Suprapubic skin (tissue), 4 donors: ENCODE data around the gene ZFAND3. TPM values are rescaled to one million over a fixed set of nuclear protein-coding genes. Genes with fewer than 3 reads are reported as not detected.

Source experiments
- DNase-seq, 2 donors: peaks; one replicate each; pipeline ENCODE4 v3.0.0-alpha.2; 2019; ENCODE audit warnings: low spot score in 2 of 2
- H3K27ac ChIP-seq: fragments of 200-600 bp; sonication (generic); one replicate; pipeline ENCODE4 v1.5.1; 2019
- H3K27me3 ChIP-seq: fragments of 200-600 bp; sonication (generic); one replicate; pipeline ENCODE4 v1.5.1; 2019
- H3K36me3 ChIP-seq: fragments of 200-600 bp; sonication (generic); one replicate; pipeline ENCODE4 v1.5.1; 2019
- H3K4me1 ChIP-seq: fragments of 200-600 bp; sonication (generic); one replicate; pipeline ENCODE4 v1.5.1; 2019
- H3K4me3 ChIP-seq: fragments of 200-600 bp; sonication (generic); one replicate; pipeline ENCODE4 v1.5.1; 2019; ENCODE audit warnings: mild to moderate bottlenecking
- H3K9me3 ChIP-seq: fragments of 200-600 bp; sonication (generic); one replicate; pipeline ENCODE4 v1.5.1; 2019
- CTCF ChIP-seq, 2 donors: fragments of 200-600 bp in 1 of 2; fragments of 450-650 bp in 1 of 2; sonication (generic) in 1 of 2; IDR thresholded peaks; one replicate each; pipeline ENCODE4 v1.5.1; 2016 to 2019; ENCODE audit warnings: antibody characterized with exemption in 2 of 2, mild to moderate bottlenecking in 1 of 2, moderate library complexity in 1 of 2
- EP300 ChIP-seq: sonication (generic); formaldehyde crosslinking; IDR thresholded peaks from one replicate; pipeline ENCODE4 v1.6.1; 2017; ENCODE audit warnings: antibody characterized with exemption
- POLR2A ChIP-seq, 2 donors: fragments of 450-650 bp; IDR thresholded peaks; one replicate each; pipeline ENCODE4 v1.6.1; 2017; ENCODE audit warnings: antibody characterized with exemption in 2 of 2, mild to moderate bottlenecking in 2 of 2, moderate library complexity in 2 of 2
- POLR2AphosphoS5 ChIP-seq, 3 donors: sonication (generic); formaldehyde crosslinking; IDR thresholded peaks; one replicate each; pipeline ENCODE4 v1.6.1; 2017; ENCODE audit warnings: antibody characterized with exemption in 3 of 3
- WGBS: methylation state at CpG from one replicate; pipeline ENCODE4 v1.1.5; 2018; 5-methylcytosine and 5-hydroxymethylcytosine counted together
- total RNA-seq, 4 donors: library from RNA; depleted of rRNA; stranded (reverse); fragments of >200 nt; gene quantifications; one replicate each; pipeline ENCODE4 v1.1.0, GENCODE V29; 2016

Gene ZFAND3
- total RNA-seq, 4 donors from 2014 or later: 31.1 to 41.0 (median 36.3) TPM

- Histone ChIP-seq H3K36me3 (peaks cover 19% of the 10 kb centered on the region), H3K4me1 (peaks cover 17% of the 10 kb centered on the region), H3K27ac (no peak overlapping the region), H3K9me3 (no peaks in the 10 kb centered on the region), H3K4me3 (no peak overlapping the region), H3K27me3 (no peaks in the 10 kb centered on the region)
- 97% methylated on average over 18 of the region's 22 CpGs for WGBS
- DNase-seq: no peak
- TF ChIP-seq EP300: no peak
- TF ChIP-seq CTCF (IDR thresholded peaks at IDR 0.05): no peak
- no peak for TF ChIP-seq POLR2AphosphoS5 (IDR thresholded peaks at IDR 0.05)
Measured at GRCh38 chr6:38151580-38152500, 332.3 kb downstream of the ZFAND3 start.

GRCh38 chr6:38152620-38153019 is 333.1 kb downstream of the ZFAND3 start:
- TF ChIP-seq CTCF (IDR thresholded peaks at IDR 0.05) (no peak), EP300 (no peak), POLR2AphosphoS5 (IDR thresholded peaks at IDR 0.05) (no peak), POLR2A (IDR thresholded peaks at IDR 0.05) (no peak)
- WGBS: 96% methylated on average over 8 of the region's 8 CpGs
- H3K27ac ChIP-seq: no peak overlapping the region
- no peak overlapping the region for H3K4me3 ChIP-seq
- no peaks in the 10 kb centered on the region for H3K9me3 ChIP-seq
- DNase-seq: no peak
- peaks cover 19% of the 10 kb centered on the region for H3K36me3 ChIP-seq
- H3K4me1 ChIP-seq: peaks cover 17% of the 10 kb centered on the region
- H3K27me3 ChIP-seq: no peaks in the 10 kb centered on the region

GRCh38 chr6:38153076-38153797 is 333.7 kb downstream of the ZFAND3 start:
- H3K36me3 ChIP-seq: peaks cover 19% of the 10 kb centered on the region
- WGBS: 89% methylated on average over 16 of the region's 23 CpGs
- peaks cover 17% of the 10 kb centered on the region for H3K4me1 ChIP-seq
- TF ChIP-seq CTCF (IDR thresholded peaks at IDR 0.05) (no peak), POLR2A (IDR thresholded peaks at IDR 0.05) (no peak), POLR2AphosphoS5 (IDR thresholded peaks at IDR 0.05) (no peak), EP300 (no peak)
- no peaks in the 10 kb centered on the region for H3K9me3 ChIP-seq
- DNase-seq: peak in 1 of 2 donors; percentile 71
- H3K27me3 ChIP-seq: no peaks in the 10 kb centered on the region
- no peak overlapping the region for H3K4me3 ChIP-seq
- no peak overlapping the region for H3K27ac ChIP-seq

GRCh38 chr6:38153798-38154345 is 334.3 kb downstream of the ZFAND3 start:
- Histone ChIP-seq H3K27me3 (no peaks in the 10 kb centered on the region), H3K9me3 (no peaks in the 10 kb centered on the region), H3K4me1 (peaks cover 17% of the 10 kb centered on the region), H3K27ac (no peak overlapping the region), H3K36me3 (peaks cover 19% of the 10 kb centered on the region), H3K4me3 (no peak overlapping the region)
- peak in 1 of 2 donors; percentile 47 for DNase-seq
- WGBS: 82% methylated on average over 16 of the region's 16 CpGs
- no peak for TF ChIP-seq POLR2A (IDR thresholded peaks at IDR 0.05)
- TF ChIP-seq POLR2AphosphoS5 (IDR thresholded peaks at IDR 0.05): no peak
- no peak for TF ChIP-seq CTCF (IDR thresholded peaks at IDR 0.05)
- no peak for TF ChIP-seq EP300

GRCh38 chr6:38154731-38155130 is 335.2 kb downstream of the ZFAND3 start:
- Histone ChIP-seq H3K27me3 (no peaks in the 10 kb centered on the region), H3K4me3 (no peak overlapping the region), H3K4me1 (peaks cover 13% of the 10 kb centered on the region), H3K27ac (no peak overlapping the region), H3K9me3 (no peaks in the 10 kb centered on the region), H3K36me3 (peaks cover 19% of the 10 kb centered on the region)
- TF ChIP-seq POLR2A (IDR thresholded peaks at IDR 0.05) (no peak), POLR2AphosphoS5 (IDR thresholded peaks at IDR 0.05) (no peak), CTCF (IDR thresholded peaks at IDR 0.05) (no peak), EP300 (no peak)
- 77% methylated on average over 8 of the region's 8 CpGs for WGBS
- peak in 1 of 2 donors; percentile 66 for DNase-seq
